GM19239 (cell line): ENCODE data around the gene LZIC.

Source experiments
- DNase-seq: peaks from one replicate; pipeline ENCODE4 v3.0.0; 2011; ENCODE audit warnings: low spot score; ENCODE audit not compliant: insufficient read length
- FAIRE-seq: peaks from 2 replicates; lab custom pipeline; 2011; peaks lifted over from hg19 to GRCh38; lab: Jason Lieb, UNC

The LZIC gene

GRCh38 chr1:9889411-9889810 lies 53.8 kb downstream of the LZIC start:
- FAIRE-seq = no peak
- no peak for DNase-seq

- no peak for FAIRE-seq
- no peak for DNase-seq
Observed at GRCh38 chr1:9888886-9889285, 54.3 kb downstream of the LZIC start.

GRCh38 chr1:9887070-9887469 lies 56.1 kb downstream of the LZIC start:
- no peak for FAIRE-seq
- no peak for DNase-seq

GRCh38 chr1:9886092-9886742 lies 57.0 kb downstream of the LZIC start:
- DNase-seq = no peak
- no peak for FAIRE-seq

GRCh38 chr1:9884805-9885204 lies 58.4 kb downstream of the LZIC start:
- no peak for DNase-seq
- FAIRE-seq = no peak

GRCh38 chr1:9883585-9884449 lies 59.4 kb downstream of the LZIC start:
- DNase-seq (no peak), FAIRE-seq (no peak)

- no peak for FAIRE-seq
Observed at GRCh38 chr1:9882945-9883303, 60.3 kb downstream of the LZIC start.

GRCh38 chr1:9882296-9882944 lies 60.8 kb downstream of the LZIC start:
- FAIRE-seq (no peak), DNase-seq (no peak)

More at GRCh38 chr1:9882945-9883303, 60.3 kb downstream of the LZIC start:
- DNase-seq = no peak

GRCh38 chr1:9881838-9882249 lies 61.3 kb downstream of the LZIC start:
- no peak for FAIRE-seq
- DNase-seq = no peak
